ENCODE data around the gene SORBS2. TPM values are rescaled to one million over a fixed set of nuclear protein-coding genes. Genes with fewer than 3 reads are reported as not detected.

The SORBS2 gene
- total RNA-seq, 1 experiment from 2014 or later, result 9.7 TPM

- no peak overlapping the region for H2BK20ac ChIP-seq (ENCODE audit: low read depth, low read length, poor library complexity, severe bottlenecking)
- no peak overlapping the region for H3T11ph ChIP-seq (ENCODE audit: low read length)
- H3K23me2 ChIP-seq (ENCODE audit: insufficient read length, low read depth, low read length, poor library complexity, severe bottlenecking), result no peaks in the 10 kb centered on the region
- H4K20me1 ChIP-seq (ENCODE audit: control insufficient read depth, insufficient read depth, insufficient read length), result no peaks in the 10 kb centered on the region
- no peaks in the 10 kb centered on the region for H3K79me2 ChIP-seq (ENCODE audit: insufficient read depth, low read length)
- no peak overlapping the region for H2BK15ac ChIP-seq (ENCODE audit: low read depth, low read length)
- H3K4me2 ChIP-seq (ENCODE audit: insufficient read depth, insufficient read length, low read length), result no peak overlapping the region
- no peak overlapping the region for H3K4ac ChIP-seq (ENCODE audit: low read depth, low read length)
- H2BK120ac ChIP-seq (ENCODE audit: low read depth, low read length, poor library complexity, severe bottlenecking), result no peak overlapping the region
- no peak overlapping the region for H2BK5ac ChIP-seq (ENCODE audit: insufficient read length, low read length)
- peaks cover 2% of the 10 kb centered on the region; the same call in 1 of the 2 replicates for H3K27me3 Mint-ChIP-seq (ENCODE audit: low read depth)
- H4K8ac ChIP-seq (replicated peaks; ENCODE audit: insufficient read length, low read depth, low read length), result no peak overlapping the region
- TF ChIP-seq CTCF (conservative IDR thresholded peaks at IDR 0.05), result no peak
- H3K14ac ChIP-seq (ENCODE audit: insufficient read depth, low read length), result no peak overlapping the region
- H3K36me3 Mint-ChIP-seq (ENCODE audit: insufficient read depth in 1 of 3, low read depth in 3 of 3), result no peaks in the 10 kb centered on the region
- H3K9me3 Mint-ChIP-seq, result no peaks in the 10 kb centered on the region
- peak overlapping the region in 2 of 3 experiments; percentile 2 to 6; a peak in 2 of 7 replicates for H3K27ac Mint-ChIP-seq
- H3K4me1 Mint-ChIP-seq, result peaks cover 43 to 45% of the 10 kb centered on the region in 2 experiments
- no peaks in the 10 kb centered on the region for H3K9me3 ChIP-seq (ENCODE audit: control insufficient read depth, low read depth, low read length)
- no peak overlapping the region for H2AFZ ChIP-seq (ENCODE audit: low read length)
- WGBS (ENCODE audit: extremely low coverage, insufficient read length, low lambda C conversion rate), result no CpG with 5 or more reads among the region's 8 CpGs
- no peak overlapping the region for H3K23ac ChIP-seq (ENCODE audit: insufficient read length, low read depth, low read length)
- no peak for DNase-seq
- H3K27ac ChIP-seq (ENCODE audit: insufficient read length, low read depth, low read length), result no peak overlapping the region
- no peak overlapping the region for H4K5ac ChIP-seq (ENCODE audit: insufficient read length, low read depth, low read length)
- H3K4me1 ChIP-seq (ENCODE audit: insufficient read depth, low read length), result peaks cover 6% of the 10 kb centered on the region; the same call in 1 of the 2 replicates
- H3K27me3 ChIP-seq (ENCODE audit: insufficient read depth, low read length), result no peaks in the 10 kb centered on the region
- no peak overlapping the region for H3K4me3 Mint-ChIP-seq
- no peak overlapping the region for H3K18ac ChIP-seq (ENCODE audit: insufficient read length, low read depth, low read length)
- H3K79me1 ChIP-seq (ENCODE audit: insufficient read depth, low read depth, low read length, poor library complexity, severe bottlenecking), result no peaks in the 10 kb centered on the region
- H2BK12ac ChIP-seq (ENCODE audit: insufficient read length, low read depth, low read length), result no peak overlapping the region
- no peak overlapping the region for H3K9ac ChIP-seq (ENCODE audit: extremely low read depth, insufficient read length, low read length)
- no peak overlapping the region for H2AK5ac ChIP-seq (ENCODE audit: insufficient read length, low read length)
- no peak overlapping the region for H4K91ac ChIP-seq (ENCODE audit: insufficient read length, low read depth, low read length)
- H3K56ac ChIP-seq (ENCODE audit: insufficient read length, low read depth, low read length), result no peak overlapping the region
These were observed 1.1 kb upstream of the SORBS2 start for GRCh38 chr4:185813133-185813532.
